Panc1 (cell line): ENCODE data around the gene IMPDH2. TPM values are rescaled to one million over a fixed set of nuclear protein-coding genes. Genes with fewer than 3 reads are reported as not detected.
A peak's percentile ranks its signal among the peaks of the same experiment; 100 is the strongest.

ENCODE experiments used
- ATAC-seq: fragments of 200-7000 bp; cut with Tn5 transposase; 2 replicates; pipeline ENCODE4 v1.9.1; 2020; ENCODE audit warnings: mild to moderate bottlenecking, moderate library complexity
- BruUV-seq: library from RNA; stranded (reverse); fragments of 400-500 nt; replicated peaks from 2 replicates; lab custom pipeline; 2021; lab: Mats Ljungman, UMichigan
- CTCF ChIA-PET: fragments of 300-600 bp; sonication (Branson Sonifier 250); formaldehyde crosslinking; loops from one replicate; lab custom pipeline; 2022; ENCODE audit warnings: antibody characterized with exemption; lab: Charles Lee
- POLR2A ChIA-PET: fragments of 300-600 bp; sonication (Branson Sonifier 250); formaldehyde crosslinking; loops from one replicate; lab custom pipeline; 2022; ENCODE audit warnings: antibody characterized with exemption; lab: Charles Lee
- DNase-seq: peaks from one replicate; pipeline ENCODE4 v3.0.0-alpha.2; 2010; ENCODE audit warnings: low read depth, low spot score
- H3K27ac ChIP-seq: 2 replicates; pipeline ENCODE4 v1.5.1; 2011; ENCODE audit warnings: mild to moderate bottlenecking, low read length, inconsistent platforms
- H3K27me3 ChIP-seq: fragments of 200-500 bp; sonication (Bioruptor generic); 2 replicates; pipeline ENCODE4 v1.6.0; 2014; ENCODE audit warnings: low read length, inconsistent platforms; ENCODE audit not compliant: control insufficient read depth, insufficient read depth
- H3K36me3 ChIP-seq: fragments of 200-500 bp; sonication (Bioruptor generic); 2 replicates; pipeline ENCODE4 v1.5.1; 2014; ENCODE audit warnings: inconsistent platforms, mild to moderate bottlenecking, low read length, moderate library complexity; ENCODE audit not compliant: control insufficient read depth, insufficient read depth
- H3K4me1 ChIP-seq: 2 replicates; pipeline ENCODE4 v1.5.1; 2011; ENCODE audit warnings: inconsistent platforms, mild to moderate bottlenecking, low read length, moderate library complexity; ENCODE audit not compliant: control insufficient read depth, insufficient read depth
- H3K4me3 ChIP-seq, 2 experiments: 2 replicates each; pipeline ENCODE4 v1.5.1; 2011 to 2012; ENCODE audit warnings: low read depth in 2 of 2, low read length in 2 of 2, mild to moderate bottlenecking in 2 of 2, inconsistent platforms in 1 of 2, moderate library complexity in 1 of 2
- H3K9me3 ChIP-seq: fragments of 200-500 bp; sonication (Bioruptor generic); 2 replicates; pipeline ENCODE4 v1.5.1; 2014; ENCODE audit warnings: low read depth, mild to moderate bottlenecking, inconsistent platforms, low read length, moderate library complexity; ENCODE audit not compliant: control insufficient read depth, insufficient read depth
- POLR2AphosphoS5 ChIP-seq: IDR thresholded peaks from 2 replicates; pipeline ENCODE4 v1.6.1; 2012; ENCODE audit warnings: mild to moderate bottlenecking, low read depth, low read length, moderate library complexity
- SIN3A ChIP-seq: IDR thresholded peaks from 2 replicates; pipeline ENCODE4 v1.6.1; 2012; ENCODE audit warnings: low read depth, mild to moderate bottlenecking, low read length, moderate library complexity, borderline replicate concordance; ENCODE audit not compliant: insufficient read depth
- TCF7L2 ChIP-seq: IDR thresholded peaks from 2 replicates; pipeline ENCODE4 v1.6.1; 2011; ENCODE audit warnings: mild to moderate bottlenecking, low read depth, low read length, inconsistent platforms
- in situ Hi-C: cut with HindIII; loops from 2 replicates; pipeline ENCODE4 v1.10.0; 2016; ENCODE audit warnings: low sequenced_read_pairs, low pct_unique_long_range_greater_than_20kb
- intact Hi-C: fragments of 100-400 bp; cut with micrococcal nuclease; formaldehyde crosslinking; loops from one replicate; pipeline ENCODE4 v1.10.0; 2022; ENCODE audit not compliant: unreplicated experiment
- total RNA-seq: library from RNA; stranded (reverse); gene quantifications from one replicate; pipeline ENCODE4 v1.2.1, GENCODE V29; 2021; ENCODE audit not compliant: unreplicated experiment
- TF ChIP-seq, protein P1 (sequence below): fragments of 450-650 bp; IDR thresholded peaks from 2 replicates; pipeline ENCODE4 v1.5.1; 2017; ENCODE audit warnings: mild to moderate bottlenecking
- TF ChIP-seq, protein P2 (sequence below), 2 experiments: IDR thresholded peaks; 2 replicates each; pipeline ENCODE4 v1.6.1; 2011 to 2012; ENCODE audit warnings: low read depth in 2 of 2, control low read depth in 1 of 2, low read length in 1 of 2, mild to moderate bottlenecking in 1 of 2, moderate library complexity in 1 of 2; ENCODE audit not compliant: insufficient read depth in 1 of 2

Gene IMPDH2
- total RNA-seq, 1 experiment from 2014 or later, result 149 TPM

DNA sequence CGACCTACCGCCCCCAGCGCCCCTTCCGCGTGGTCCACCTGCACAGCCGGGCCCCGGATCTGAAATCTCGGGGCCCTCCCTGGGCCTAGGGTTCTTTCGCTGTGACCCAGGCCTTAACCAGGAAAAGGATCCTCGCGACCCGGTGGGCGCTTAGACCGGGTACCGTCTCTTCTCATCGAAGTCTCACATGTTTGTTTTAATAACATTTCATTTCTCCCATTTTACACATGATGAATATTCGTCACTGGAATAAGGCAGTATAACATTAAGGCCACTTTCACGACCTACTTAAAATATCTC, 10.5 kb downstream of the IMPDH2 start:
- TF ChIP-seq POLR2AphosphoS5 (peak; percentile 66), SIN3A (no peak)
- H3K27ac ChIP-seq, result peak overlapping the region; percentile 97
- ATAC-seq (peak; percentile 6; the same call in 1 of the 2 replicates), DNase-seq (no peak)
- ChIA-PET POLR2A (interaction anchor here (0.8 kb wide), 1 partner anchor 76 kb away, joined by 3 read pairs; no protein-coding TSS in a partner anchor), CTCF (no interaction called here)
- H3K36me3 ChIP-seq, result peaks cover 7% of the 10 kb centered on the region; the same call in 1 of the 2 replicates
- no peaks in the 10 kb centered on the region for H3K27me3 ChIP-seq
- intact Hi-C loops (no loop called here), in situ Hi-C loops (no loop called here)
- peaks cover 13% of the 10 kb centered on the region for H3K4me1 ChIP-seq
- no peaks in the 10 kb centered on the region for H3K9me3 ChIP-seq
- BruUV-seq, result no TSS peak
- peak overlapping the region; percentile 71 to 90 for H3K4me3 ChIP-seq

DNA sequence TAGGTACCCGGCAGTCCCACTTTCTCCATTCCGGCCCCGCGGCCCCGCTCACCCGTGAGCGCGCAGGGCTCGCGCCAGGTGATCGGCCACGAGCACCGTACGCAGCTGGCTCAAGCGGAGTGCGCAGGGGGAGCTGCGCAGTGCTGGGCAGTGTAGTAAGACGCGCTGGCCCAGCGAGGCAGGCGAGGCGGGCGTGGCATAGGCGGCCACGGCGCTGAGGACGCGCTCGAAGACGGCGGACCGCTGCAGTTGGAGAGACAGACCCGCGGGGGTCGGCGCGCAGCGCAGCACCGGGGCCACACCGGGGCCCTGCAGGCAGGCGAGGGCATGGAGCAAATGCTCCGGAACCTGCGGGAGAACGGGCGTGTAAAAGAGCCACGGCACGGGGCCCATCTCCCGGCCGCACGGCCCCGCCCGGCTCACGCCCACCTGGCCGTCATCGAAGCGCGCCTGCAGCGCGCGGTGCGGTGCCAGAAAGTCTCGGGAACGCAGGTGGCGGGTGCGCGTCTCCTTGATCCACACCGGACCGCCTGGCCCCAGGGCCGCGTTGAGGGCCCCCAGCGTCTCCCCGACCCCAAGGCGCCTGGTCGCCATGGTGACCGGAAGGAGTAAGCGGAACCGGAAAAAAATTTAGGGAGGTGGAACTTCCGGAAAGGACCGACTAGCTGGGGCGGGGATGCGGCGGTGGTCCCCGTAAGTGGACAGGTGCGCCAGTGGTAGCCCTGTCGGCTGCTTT, 11.1 kb downstream of the IMPDH2 start, which contains the start of gene DALRD3:
Gene DALRD3, minus strand, starts transcription at position 610 of the 736 bp plus-strand sequence. Its CDS starts 16 bp downstream, at position 594.
- Histone ChIP-seq H3K27me3 (no peaks in the 10 kb centered on the region), H3K4me3 (peak within 1 kb of the TSS; percentile 71 to 90), H3K36me3 (peaks cover 7% of the 10 kb centered on the region; the same call in 1 of the 2 replicates), H3K9me3 (no peaks in the 10 kb centered on the region), H3K4me1 (peaks cover 10% of the 10 kb centered on the region), H3K27ac (peak within 1 kb of the TSS; percentile 97)
- TF ChIP-seq SIN3A (peak; percentile 77; the same call in 1 of the 2 replicates), POLR2AphosphoS5 (peak; percentile 96), TCF7L2 (peak; percentile 80)
- TF ChIP-seq, protein P1, sequence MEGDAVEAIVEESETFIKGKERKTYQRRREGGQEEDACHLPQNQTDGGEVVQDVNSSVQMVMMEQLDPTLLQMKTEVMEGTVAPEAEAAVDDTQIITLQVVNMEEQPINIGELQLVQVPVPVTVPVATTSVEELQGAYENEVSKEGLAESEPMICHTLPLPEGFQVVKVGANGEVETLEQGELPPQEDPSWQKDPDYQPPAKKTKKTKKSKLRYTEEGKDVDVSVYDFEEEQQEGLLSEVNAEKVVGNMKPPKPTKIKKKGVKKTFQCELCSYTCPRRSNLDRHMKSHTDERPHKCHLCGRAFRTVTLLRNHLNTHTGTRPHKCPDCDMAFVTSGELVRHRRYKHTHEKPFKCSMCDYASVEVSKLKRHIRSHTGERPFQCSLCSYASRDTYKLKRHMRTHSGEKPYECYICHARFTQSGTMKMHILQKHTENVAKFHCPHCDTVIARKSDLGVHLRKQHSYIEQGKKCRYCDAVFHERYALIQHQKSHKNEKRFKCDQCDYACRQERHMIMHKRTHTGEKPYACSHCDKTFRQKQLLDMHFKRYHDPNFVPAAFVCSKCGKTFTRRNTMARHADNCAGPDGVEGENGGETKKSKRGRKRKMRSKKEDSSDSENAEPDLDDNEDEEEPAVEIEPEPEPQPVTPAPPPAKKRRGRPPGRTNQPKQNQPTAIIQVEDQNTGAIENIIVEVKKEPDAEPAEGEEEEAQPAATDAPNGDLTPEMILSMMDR, result no peak
- TF ChIP-seq, protein P2, sequence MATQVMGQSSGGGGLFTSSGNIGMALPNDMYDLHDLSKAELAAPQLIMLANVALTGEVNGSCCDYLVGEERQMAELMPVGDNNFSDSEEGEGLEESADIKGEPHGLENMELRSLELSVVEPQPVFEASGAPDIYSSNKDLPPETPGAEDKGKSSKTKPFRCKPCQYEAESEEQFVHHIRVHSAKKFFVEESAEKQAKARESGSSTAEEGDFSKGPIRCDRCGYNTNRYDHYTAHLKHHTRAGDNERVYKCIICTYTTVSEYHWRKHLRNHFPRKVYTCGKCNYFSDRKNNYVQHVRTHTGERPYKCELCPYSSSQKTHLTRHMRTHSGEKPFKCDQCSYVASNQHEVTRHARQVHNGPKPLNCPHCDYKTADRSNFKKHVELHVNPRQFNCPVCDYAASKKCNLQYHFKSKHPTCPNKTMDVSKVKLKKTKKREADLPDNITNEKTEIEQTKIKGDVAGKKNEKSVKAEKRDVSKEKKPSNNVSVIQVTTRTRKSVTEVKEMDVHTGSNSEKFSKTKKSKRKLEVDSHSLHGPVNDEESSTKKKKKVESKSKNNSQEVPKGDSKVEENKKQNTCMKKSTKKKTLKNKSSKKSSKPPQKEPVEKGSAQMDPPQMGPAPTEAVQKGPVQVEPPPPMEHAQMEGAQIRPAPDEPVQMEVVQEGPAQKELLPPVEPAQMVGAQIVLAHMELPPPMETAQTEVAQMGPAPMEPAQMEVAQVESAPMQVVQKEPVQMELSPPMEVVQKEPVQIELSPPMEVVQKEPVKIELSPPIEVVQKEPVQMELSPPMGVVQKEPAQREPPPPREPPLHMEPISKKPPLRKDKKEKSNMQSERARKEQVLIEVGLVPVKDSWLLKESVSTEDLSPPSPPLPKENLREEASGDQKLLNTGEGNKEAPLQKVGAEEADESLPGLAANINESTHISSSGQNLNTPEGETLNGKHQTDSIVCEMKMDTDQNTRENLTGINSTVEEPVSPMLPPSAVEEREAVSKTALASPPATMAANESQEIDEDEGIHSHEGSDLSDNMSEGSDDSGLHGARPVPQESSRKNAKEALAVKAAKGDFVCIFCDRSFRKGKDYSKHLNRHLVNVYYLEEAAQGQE (IDR thresholded peaks at IDR 0.05; ENCODE audit: insufficient read depth in 1 of 2, low read depth in 2 of 2, low read length in 1 of 2), result peak in 1 of 2 experiments; percentile 10; a peak in 1 of 4 replicates
- no peak for DNase-seq
- in situ Hi-C loops (no loop called here), intact Hi-C loops (no loop called here)
- ChIA-PET POLR2A (interaction anchor here (1.1 kb wide), 1 partner anchor 11 kb away, joined by 4 read pairs; the partner anchor contains the start of gene WDR6), CTCF (interaction anchor here (0.9 kb wide), 1 partner anchor 11 kb away, joined by 5 read pairs; the partner anchor contains the start of gene WDR6)
- ATAC-seq, result peak; percentile 62
- BruUV-seq, result no TSS peak
